ENCODE results near the gene FLOT1.

The FLOT1 gene

GRCh38 chr6:30742316-30743098 lies at the start of gene FLOT1:
FLOT1 (minus strand) TSS chr6:30742687; CDS start chr6:30742189, 498 bp downstream.
- DNase-seq, result peak; percentile 87

- DNase-seq, result no peak
Measured at GRCh38 chr6:30790724-30791383, 48.4 kb upstream of the FLOT1 start.

GRCh38 chr6:30789606-30790005 lies 47.1 kb upstream of the FLOT1 start:
- DNase-seq, result no peak

GRCh38 chr6:30787954-30788353 lies 45.5 kb upstream of the FLOT1 start:
- no peak for DNase-seq

GRCh38 chr6:30782425-30783014 lies 40.0 kb upstream of the FLOT1 start:
- DNase-seq, result no peak

GRCh38 chr6:30781743-30782424 lies 39.4 kb upstream of the FLOT1 start:
- DNase-seq, result peak; percentile 67

- no peak for DNase-seq
Measured at GRCh38 chr6:30781395-30781742, 38.9 kb upstream of the FLOT1 start.

GRCh38 chr6:30780642-30780920 lies 38.1 kb upstream of the FLOT1 start:
- no peak for DNase-seq

GRCh38 chr6:30779850-30780641 lies 37.6 kb upstream of the FLOT1 start:
- no peak for DNase-seq

GRCh38 chr6:30778001-30778635 lies 35.6 kb upstream of the FLOT1 start:
- DNase-seq, result no peak

GRCh38 chr6:30777155-30777485 lies 34.6 kb upstream of the FLOT1 start:
- no peak for DNase-seq

GRCh38 chr6:30776390-30777154 lies 34.1 kb upstream of the FLOT1 start:
- no peak for DNase-seq

- no peak for DNase-seq
Measured at GRCh38 chr6:30775104-30775503, 32.6 kb upstream of the FLOT1 start.

GRCh38 chr6:30774701-30775100 lies 32.2 kb upstream of the FLOT1 start:
- no peak for DNase-seq

- DNase-seq, result no peak
Measured at GRCh38 chr6:30770592-30770991, 28.1 kb upstream of the FLOT1 start.

- no peak for DNase-seq
Measured at GRCh38 chr6:30769853-30770524, 27.5 kb upstream of the FLOT1 start.

- DNase-seq, result peak; percentile 84
Measured at GRCh38 chr6:30769088-30769852, 26.8 kb upstream of the FLOT1 start.

- DNase-seq, result peak; percentile 23
Measured at GRCh38 chr6:30768634-30769087, 26.2 kb upstream of the FLOT1 start.

GRCh38 chr6:30767944-30768301 lies 25.4 kb upstream of the FLOT1 start:
- no peak for DNase-seq
